Panc1 (cell line): ENCODE results near the gene RFX2. TPM values are rescaled to one million over a fixed set of nuclear protein-coding genes. Genes with fewer than 3 reads are reported as not detected.
"Not testable (repeated sequence)": the region's sequence is repeated elsewhere in the genome, so short reads cannot be mapped to it uniquely, and the experiment has no call there.

Experiments used
- ATAC-seq: fragments of 200-7000 bp; cut with Tn5 transposase; 2 replicates; pipeline ENCODE4 v1.9.1; 2020; ENCODE audit warnings: mild to moderate bottlenecking, moderate library complexity
- BruUV-seq: library from RNA; stranded (reverse); fragments of 400-500 nt; replicated peaks from 2 replicates; lab custom pipeline; 2021; lab: Mats Ljungman, UMichigan
- CTCF ChIA-PET: fragments of 300-600 bp; sonication (Branson Sonifier 250); formaldehyde crosslinking; loops from one replicate; lab custom pipeline; 2022; ENCODE audit warnings: antibody characterized with exemption; lab: Charles Lee
- POLR2A ChIA-PET: fragments of 300-600 bp; sonication (Branson Sonifier 250); formaldehyde crosslinking; loops from one replicate; lab custom pipeline; 2022; ENCODE audit warnings: antibody characterized with exemption; lab: Charles Lee
- DNase-seq: peaks from one replicate; pipeline ENCODE4 v3.0.0-alpha.2; 2010; ENCODE audit warnings: low read depth, low spot score
- H3K27ac ChIP-seq: 2 replicates; pipeline ENCODE4 v1.5.1; 2011; ENCODE audit warnings: mild to moderate bottlenecking, low read length, inconsistent platforms
- H3K27me3 ChIP-seq: fragments of 200-500 bp; sonication (Bioruptor generic); 2 replicates; pipeline ENCODE4 v1.6.0; 2014; ENCODE audit warnings: low read length, inconsistent platforms; ENCODE audit not compliant: control insufficient read depth, insufficient read depth
- H3K36me3 ChIP-seq: fragments of 200-500 bp; sonication (Bioruptor generic); 2 replicates; pipeline ENCODE4 v1.5.1; 2014; ENCODE audit warnings: inconsistent platforms, mild to moderate bottlenecking, low read length, moderate library complexity; ENCODE audit not compliant: control insufficient read depth, insufficient read depth
- H3K4me1 ChIP-seq: 2 replicates; pipeline ENCODE4 v1.5.1; 2011; ENCODE audit warnings: inconsistent platforms, mild to moderate bottlenecking, low read length, moderate library complexity; ENCODE audit not compliant: control insufficient read depth, insufficient read depth
- H3K4me3 ChIP-seq, 2 experiments: 2 replicates each; pipeline ENCODE4 v1.5.1; 2011 to 2012; ENCODE audit warnings: low read depth in 2 of 2, low read length in 2 of 2, mild to moderate bottlenecking in 2 of 2, inconsistent platforms in 1 of 2, moderate library complexity in 1 of 2
- H3K9me3 ChIP-seq: fragments of 200-500 bp; sonication (Bioruptor generic); 2 replicates; pipeline ENCODE4 v1.5.1; 2014; ENCODE audit warnings: low read depth, mild to moderate bottlenecking, inconsistent platforms, low read length, moderate library complexity; ENCODE audit not compliant: control insufficient read depth, insufficient read depth
- POLR2AphosphoS5 ChIP-seq: IDR thresholded peaks from 2 replicates; pipeline ENCODE4 v1.6.1; 2012; ENCODE audit warnings: mild to moderate bottlenecking, low read depth, low read length, moderate library complexity
- SIN3A ChIP-seq: IDR thresholded peaks from 2 replicates; pipeline ENCODE4 v1.6.1; 2012; ENCODE audit warnings: low read depth, mild to moderate bottlenecking, low read length, moderate library complexity, borderline replicate concordance; ENCODE audit not compliant: insufficient read depth
- TCF7L2 ChIP-seq: IDR thresholded peaks from 2 replicates; pipeline ENCODE4 v1.6.1; 2011; ENCODE audit warnings: mild to moderate bottlenecking, low read depth, low read length, inconsistent platforms
- in situ Hi-C: cut with HindIII; loops from 2 replicates; pipeline ENCODE4 v1.10.0; 2016; ENCODE audit warnings: low sequenced_read_pairs, low pct_unique_long_range_greater_than_20kb
- intact Hi-C: fragments of 100-400 bp; cut with micrococcal nuclease; formaldehyde crosslinking; loops from one replicate; pipeline ENCODE4 v1.10.0; 2022; ENCODE audit not compliant: unreplicated experiment
- total RNA-seq: library from RNA; stranded (reverse); gene quantifications from one replicate; pipeline ENCODE4 v1.2.1, GENCODE V29; 2021; ENCODE audit not compliant: unreplicated experiment
- TF ChIP-seq, protein P1 (sequence below): fragments of 450-650 bp; IDR thresholded peaks from 2 replicates; pipeline ENCODE4 v1.5.1; 2017; ENCODE audit warnings: mild to moderate bottlenecking
- TF ChIP-seq, protein P2 (sequence below), 2 experiments: IDR thresholded peaks; 2 replicates each; pipeline ENCODE4 v1.6.1; 2011 to 2012; ENCODE audit warnings: low read depth in 2 of 2, control low read depth in 1 of 2, low read length in 1 of 2, mild to moderate bottlenecking in 1 of 2, moderate library complexity in 1 of 2; ENCODE audit not compliant: insufficient read depth in 1 of 2

RFX2 gene
- total RNA-seq, 1 experiment from 2014 or later, result 8.0 TPM

DNA sequence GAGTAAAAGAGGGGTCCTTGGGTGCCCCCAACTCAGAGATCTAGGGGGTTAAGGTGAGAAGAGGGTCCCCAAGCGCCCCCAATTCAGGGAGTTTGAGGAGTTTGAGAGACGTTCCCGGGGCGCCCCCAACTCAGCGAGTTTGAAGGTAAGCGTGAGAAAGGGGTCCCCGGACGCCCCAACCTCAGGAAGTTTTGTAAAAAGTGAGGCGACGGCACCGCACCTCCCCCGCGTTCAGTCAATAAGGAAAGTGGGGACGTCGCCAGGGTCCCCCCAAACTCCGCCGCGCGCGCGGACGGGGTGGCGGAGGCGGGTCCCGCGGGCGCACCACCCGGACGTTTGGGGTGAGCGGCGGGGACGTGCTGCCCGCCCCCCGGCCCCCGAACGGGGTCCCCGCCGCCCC is 353 bp downstream of the RFX2 start:
- Histone ChIP-seq H3K4me3 (peak overlapping the region; percentile 59 to 75), H3K27ac (peak overlapping the region; percentile 73), H3K9me3 (no peaks in the 10 kb centered on the region), H3K27me3 (no peaks in the 10 kb centered on the region), H3K4me1 (peaks cover 5% of the 10 kb centered on the region), H3K36me3 (no peaks in the 10 kb centered on the region)
- intact Hi-C loops (no loop called here), in situ Hi-C loops (no loop called here)
- BruUV-seq, result no TSS peak
- DNase-seq (no peak), ATAC-seq (no peak)
- CTCF ChIA-PET, result no interaction called here
- POLR2A ChIA-PET, result no interaction called here
- TF ChIP-seq POLR2AphosphoS5 (no peak), SIN3A (no peak), TCF7L2 (no peak)
- TF ChIP-seq, protein P1, sequence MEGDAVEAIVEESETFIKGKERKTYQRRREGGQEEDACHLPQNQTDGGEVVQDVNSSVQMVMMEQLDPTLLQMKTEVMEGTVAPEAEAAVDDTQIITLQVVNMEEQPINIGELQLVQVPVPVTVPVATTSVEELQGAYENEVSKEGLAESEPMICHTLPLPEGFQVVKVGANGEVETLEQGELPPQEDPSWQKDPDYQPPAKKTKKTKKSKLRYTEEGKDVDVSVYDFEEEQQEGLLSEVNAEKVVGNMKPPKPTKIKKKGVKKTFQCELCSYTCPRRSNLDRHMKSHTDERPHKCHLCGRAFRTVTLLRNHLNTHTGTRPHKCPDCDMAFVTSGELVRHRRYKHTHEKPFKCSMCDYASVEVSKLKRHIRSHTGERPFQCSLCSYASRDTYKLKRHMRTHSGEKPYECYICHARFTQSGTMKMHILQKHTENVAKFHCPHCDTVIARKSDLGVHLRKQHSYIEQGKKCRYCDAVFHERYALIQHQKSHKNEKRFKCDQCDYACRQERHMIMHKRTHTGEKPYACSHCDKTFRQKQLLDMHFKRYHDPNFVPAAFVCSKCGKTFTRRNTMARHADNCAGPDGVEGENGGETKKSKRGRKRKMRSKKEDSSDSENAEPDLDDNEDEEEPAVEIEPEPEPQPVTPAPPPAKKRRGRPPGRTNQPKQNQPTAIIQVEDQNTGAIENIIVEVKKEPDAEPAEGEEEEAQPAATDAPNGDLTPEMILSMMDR, result no peak
- TF ChIP-seq, protein P2, sequence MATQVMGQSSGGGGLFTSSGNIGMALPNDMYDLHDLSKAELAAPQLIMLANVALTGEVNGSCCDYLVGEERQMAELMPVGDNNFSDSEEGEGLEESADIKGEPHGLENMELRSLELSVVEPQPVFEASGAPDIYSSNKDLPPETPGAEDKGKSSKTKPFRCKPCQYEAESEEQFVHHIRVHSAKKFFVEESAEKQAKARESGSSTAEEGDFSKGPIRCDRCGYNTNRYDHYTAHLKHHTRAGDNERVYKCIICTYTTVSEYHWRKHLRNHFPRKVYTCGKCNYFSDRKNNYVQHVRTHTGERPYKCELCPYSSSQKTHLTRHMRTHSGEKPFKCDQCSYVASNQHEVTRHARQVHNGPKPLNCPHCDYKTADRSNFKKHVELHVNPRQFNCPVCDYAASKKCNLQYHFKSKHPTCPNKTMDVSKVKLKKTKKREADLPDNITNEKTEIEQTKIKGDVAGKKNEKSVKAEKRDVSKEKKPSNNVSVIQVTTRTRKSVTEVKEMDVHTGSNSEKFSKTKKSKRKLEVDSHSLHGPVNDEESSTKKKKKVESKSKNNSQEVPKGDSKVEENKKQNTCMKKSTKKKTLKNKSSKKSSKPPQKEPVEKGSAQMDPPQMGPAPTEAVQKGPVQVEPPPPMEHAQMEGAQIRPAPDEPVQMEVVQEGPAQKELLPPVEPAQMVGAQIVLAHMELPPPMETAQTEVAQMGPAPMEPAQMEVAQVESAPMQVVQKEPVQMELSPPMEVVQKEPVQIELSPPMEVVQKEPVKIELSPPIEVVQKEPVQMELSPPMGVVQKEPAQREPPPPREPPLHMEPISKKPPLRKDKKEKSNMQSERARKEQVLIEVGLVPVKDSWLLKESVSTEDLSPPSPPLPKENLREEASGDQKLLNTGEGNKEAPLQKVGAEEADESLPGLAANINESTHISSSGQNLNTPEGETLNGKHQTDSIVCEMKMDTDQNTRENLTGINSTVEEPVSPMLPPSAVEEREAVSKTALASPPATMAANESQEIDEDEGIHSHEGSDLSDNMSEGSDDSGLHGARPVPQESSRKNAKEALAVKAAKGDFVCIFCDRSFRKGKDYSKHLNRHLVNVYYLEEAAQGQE (IDR thresholded peaks at IDR 0.05; ENCODE audit: insufficient read depth in 1 of 2, low read depth in 2 of 2, low read length in 1 of 2), result no peak

DNA sequence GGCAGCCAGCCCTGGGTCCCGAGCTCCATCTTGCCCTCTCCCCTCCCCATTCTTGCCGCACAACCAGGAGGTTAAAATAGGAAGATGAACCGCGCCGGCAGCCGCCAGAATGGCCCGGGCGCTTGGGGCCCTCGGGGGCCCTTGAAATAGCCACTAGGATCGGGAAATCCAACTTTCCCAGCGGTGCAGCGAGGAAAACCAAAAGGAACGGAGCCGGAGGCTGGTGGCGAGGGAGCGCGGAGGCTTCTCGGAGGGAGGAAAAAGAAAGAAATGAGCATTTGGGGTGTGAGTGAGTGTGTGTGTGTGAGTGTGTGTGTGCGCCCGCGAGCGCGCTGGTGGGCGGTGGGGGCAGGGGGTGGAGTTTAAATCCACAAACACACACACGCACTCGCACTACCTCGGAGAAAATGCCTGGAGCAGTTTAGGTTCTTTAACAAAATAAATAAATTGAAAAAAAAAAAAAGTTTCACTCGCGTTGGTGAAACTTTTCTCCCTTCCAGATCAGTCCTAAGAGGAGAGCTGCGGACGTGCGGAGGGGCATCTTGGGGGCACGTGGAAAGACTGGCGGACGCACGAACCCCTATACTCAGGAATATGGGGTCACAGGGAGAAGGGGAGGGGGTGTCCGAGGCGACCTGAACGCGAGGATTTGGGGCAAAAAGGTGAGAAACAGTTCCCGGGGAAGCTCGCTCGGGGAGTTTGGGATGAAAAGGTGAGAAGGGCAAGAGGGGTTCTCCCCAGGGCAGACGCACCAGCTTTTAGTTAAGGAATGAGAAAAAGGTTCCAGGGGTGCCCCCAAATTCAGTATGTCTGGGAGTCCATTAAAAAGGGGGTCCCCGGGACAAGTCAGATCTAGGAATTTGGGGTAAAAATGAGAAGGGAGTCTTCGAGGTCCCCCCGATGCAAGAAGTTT is 1.3 kb downstream of the RFX2 start:
- H3K36me3 ChIP-seq, result no peaks in the 10 kb centered on the region
- TF ChIP-seq SIN3A, result no peak
- TF ChIP-seq TCF7L2, result no peak
- TF ChIP-seq, protein P1, result no peak
- TF ChIP-seq, protein P2 (IDR thresholded peaks at IDR 0.05; ENCODE audit: insufficient read depth in 1 of 2, low read depth in 2 of 2, low read length in 1 of 2), result no peak
- TF ChIP-seq POLR2AphosphoS5, result no peak
- H3K4me3 ChIP-seq, result peak overlapping the region; percentile 59 to 75
- intact Hi-C loops (no loop called here), in situ Hi-C loops (no loop called here)
- DNase-seq (no peak), ATAC-seq (peak; percentile 9; the same call in 1 of the 2 replicates)
- CTCF ChIA-PET, result interaction anchor here (1.3 kb wide), 1 partner anchor 17 kb away, joined by 3 read pairs; no protein-coding TSS in a partner anchor
- H3K9me3 ChIP-seq, result no peaks in the 10 kb centered on the region
- POLR2A ChIA-PET, result interaction anchor here (0.6 kb wide), 1 partner anchor 10 kb away, joined by 3 read pairs; no protein-coding TSS in a partner anchor
- no peaks in the 10 kb centered on the region for H3K27me3 ChIP-seq
- no TSS peak for BruUV-seq
- peak overlapping the region; percentile 73 for H3K27ac ChIP-seq
- peaks cover 5% of the 10 kb centered on the region for H3K4me1 ChIP-seq

DNA sequence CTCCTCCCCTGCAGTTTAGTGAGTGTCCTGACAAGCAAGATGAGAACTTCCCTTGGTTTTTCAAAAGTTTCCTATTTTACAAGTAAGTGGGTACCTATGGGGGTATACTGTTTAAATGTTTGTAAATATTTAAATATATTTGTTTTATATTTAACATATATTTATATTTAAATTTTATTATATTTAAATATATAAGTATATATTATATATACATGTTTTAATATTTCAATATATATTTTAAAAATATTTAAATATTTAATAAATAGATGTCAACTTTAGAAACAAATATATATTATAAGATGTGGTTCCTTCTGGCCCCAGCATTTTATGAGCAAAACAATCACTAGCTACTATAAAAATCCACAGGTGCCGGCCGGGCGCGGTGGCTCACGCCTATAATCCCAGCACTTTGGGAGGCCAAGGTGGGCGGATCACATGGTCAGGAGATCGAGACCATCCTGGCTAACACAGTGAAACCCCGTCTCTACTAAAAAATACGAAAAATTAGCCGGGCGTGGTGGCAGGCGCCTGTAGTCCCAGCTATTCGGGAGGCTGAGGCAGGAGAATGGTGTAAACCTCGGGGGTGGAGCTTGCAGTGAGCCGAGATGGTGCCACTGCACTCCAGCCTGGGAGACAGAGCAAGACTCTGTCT is 3.5 kb downstream of the RFX2 start:
- ATAC-seq, in situ Hi-C loops, H3K4me1 ChIP-seq, CTCF ChIA-PET, BruUV-seq, DNase-seq, POLR2A ChIA-PET, intact Hi-C loops, H3K27me3 ChIP-seq, H3K36me3 ChIP-seq, H3K9me3 ChIP-seq, H3K4me3 ChIP-seq, H3K27ac ChIP-seq: not testable (repeated sequence)
